GM12878 (cell line): ENCODE measurements around the gene PCP4L1. TPM values are rescaled to one million over a fixed set of nuclear protein-coding genes. Genes with fewer than 3 reads are reported as not detected.

Source experiments
- ATAC-seq: fragments of 200-7000 bp; cut with Tn5 transposase; 3 replicates; pipeline ENCODE4 v1.9.1; 2020; ENCODE audit warnings: mild to moderate bottlenecking, moderate library complexity
- BruUV-seq: library from RNA; stranded (reverse); fragments of 400-500 nt; replicated peaks from 2 replicates; lab custom pipeline; 2021; lab: Mats Ljungman, UMichigan
- CTCF ChIA-PET: fragments of 300-600 bp; sonication (Branson Sonifier 250); formaldehyde crosslinking; extraction: SDS; loops from one replicate; lab custom pipeline; 2021; ENCODE audit warnings: inconsistent platforms; lab: Yijun Ruan, JAX
- POLR2A ChIA-PET: fragments of 350-600 bp; formaldehyde crosslinking; extraction: SDS; loops from one replicate; lab custom pipeline; 2021; ENCODE audit warnings: inconsistent platforms; lab: Charles Lee
- RAD21 ChIA-PET: fragments of 300-600 bp; sonication (Branson Sonifier 250); formaldehyde crosslinking; loops from one replicate; lab custom pipeline; 2023; ENCODE audit warnings: antibody characterized with exemption; ENCODE audit not compliant: unreplicated experiment; lab: Charles Lee
- SMC1A ChIA-PET: fragments of 300-600 bp; sonication (Branson Sonifier 250); formaldehyde crosslinking; loops from one replicate; lab custom pipeline; 2023; ENCODE audit not compliant: unreplicated experiment, uncharacterized antibody; lab: Charles Lee
- DNase-seq: peaks from one replicate; pipeline ENCODE4 v3.0.0-alpha.2; 2011; ENCODE audit warnings: low read depth, low spot score
- FAIRE-seq: peaks from 3 replicates; lab custom pipeline; 2011; peaks lifted over from hg19 to GRCh38; lab: Jason Lieb, UNC
- H2AFZ ChIP-seq: 2 replicates; pipeline ENCODE4 v1.6.0; 2011; ENCODE audit warnings: low read depth, low read length, control low read depth; ENCODE audit not compliant: control insufficient read depth
- H3K27ac ChIP-seq: 2 replicates; pipeline ENCODE4 v1.5.1; 2011; ENCODE audit warnings: control low read depth; ENCODE audit not compliant: control insufficient read depth, insufficient read depth
- H3K27me3 ChIP-seq, 2 experiments: replicated peaks in 1 of 2; 2 replicates each; pipeline versions ENCODE4 v1.6.0 to v1.6.1; 2011; ENCODE audit warnings: low read length in 1 of 2; ENCODE audit not compliant: control insufficient read depth in 2 of 2, insufficient read depth in 2 of 2
- H3K36me3 ChIP-seq, 2 experiments: 2 replicates each; pipeline ENCODE4 v1.5.1; 2011; ENCODE audit warnings: low read length in 1 of 2; ENCODE audit not compliant: control insufficient read depth in 2 of 2, insufficient read depth in 2 of 2
- H3K4me1 ChIP-seq: 2 replicates; pipeline ENCODE4 v1.6.1; 2011; ENCODE audit warnings: mild to moderate bottlenecking, low read length, moderate library complexity, mixed read lengths; ENCODE audit not compliant: control insufficient read depth, insufficient read depth
- H3K4me2 ChIP-seq: 2 replicates; pipeline ENCODE4 v1.6.0; 2011; ENCODE audit warnings: control low read depth; ENCODE audit not compliant: control insufficient read depth, insufficient read depth
- H3K4me3 ChIP-seq: fragments of 200-600 bp; sonication (generic); 2 replicates; pipeline ENCODE4 v1.5.1; 2016
- H3K79me2 ChIP-seq: 2 replicates; pipeline ENCODE4 v1.6.0; 2011; ENCODE audit warnings: low read length; ENCODE audit not compliant: control insufficient read depth, insufficient read depth
- H3K9ac ChIP-seq: 2 replicates; pipeline ENCODE4 v1.8.0; 2011; ENCODE audit warnings: low read length, control low read depth, mixed read lengths; ENCODE audit not compliant: control insufficient read depth, insufficient read depth
- H3K9me3 ChIP-seq: replicated peaks from 3 replicates; pipeline ENCODE4 v1.5.1; 2011; ENCODE audit warnings: mild to moderate bottlenecking, low read length; ENCODE audit not compliant: control insufficient read depth, insufficient read depth
- H4K20me1 ChIP-seq: 2 replicates; pipeline ENCODE4 v1.6.0; 2011; ENCODE audit not compliant: control insufficient read depth, insufficient read depth
- BHLHE40 ChIP-seq, 2 experiments: fragments of 450-650 bp in 1 of 2; IDR thresholded peaks; 2 replicates each; pipeline ENCODE4 v1.6.1; 2011 to 2017; ENCODE audit warnings: low read depth in 2 of 2, borderline replicate concordance in 1 of 2, improper control_type of control experiment in 1 of 2, low read length in 1 of 2, mild to moderate bottlenecking in 1 of 2
- MEF2A ChIP-seq: IDR thresholded peaks from 2 replicates; pipeline ENCODE4 v1.6.1; 2011; ENCODE audit warnings: low read depth, mild to moderate bottlenecking, low read length, moderate library complexity; ENCODE audit not compliant: insufficient read depth
- MTA3 ChIP-seq: IDR thresholded peaks from 2 replicates; pipeline ENCODE4 v1.6.1; 2012; ENCODE audit warnings: low read length, inconsistent platforms, borderline replicate concordance
- NFXL1 ChIP-seq: fragments of 450-650 bp; IDR thresholded peaks from 2 replicates; pipeline ENCODE4 v1.6.1; 2017; ENCODE audit warnings: antibody characterized with exemption, mild to moderate bottlenecking, borderline replicate concordance
- NR2C1 ChIP-seq: fragments of 450-650 bp; IDR thresholded peaks from 2 replicates; pipeline ENCODE4 v1.6.1; 2017; ENCODE audit warnings: antibody characterized with exemption, mild to moderate bottlenecking, moderate library complexity
- RAD21 ChIP-seq: IDR thresholded peaks from 2 replicates; pipeline ENCODE4 v1.6.1; 2011; ENCODE audit warnings: mild to moderate bottlenecking, low read depth, low read length, moderate library complexity; ENCODE audit not compliant: insufficient read depth
- SUZ12 ChIP-seq: fragments of 200-600 bp; sonication (generic); IDR thresholded peaks from one replicate; pipeline ENCODE4 v1.6.1; 2018; ENCODE audit warnings: antibody characterized with exemption, mild to moderate bottlenecking; ENCODE audit not compliant: unreplicated experiment
- TCF12 ChIP-seq: IDR thresholded peaks from 2 replicates; pipeline ENCODE4 v1.6.1; 2011; ENCODE audit warnings: low read depth, mild to moderate bottlenecking, low read length
- ZBED1 ChIP-seq: IDR thresholded peaks from 2 replicates; pipeline ENCODE4 v1.6.1; 2016; ENCODE audit warnings: borderline replicate concordance
- WGBS: methylation state at CpG from one replicate; pipeline ENCODE4 v1.1.6; 2016; ENCODE audit warnings: low lambda C conversion rate; ENCODE audit not compliant: insufficient replicate concordance, insufficient coverage; ENCODE audit errors: missing lambda C conversion rate; 5-methylcytosine and 5-hydroxymethylcytosine counted together
- in situ Hi-C: fragments of 300-500 bp; cut with MboI; formaldehyde crosslinking; loops from 9 replicates; pipeline ENCODE4 v1.14.3; 2018; ENCODE audit warnings: mixed read lengths
- intact Hi-C: fragments of 100-400 bp; cut with micrococcal nuclease; formaldehyde crosslinking; loops from one replicate; pipeline ENCODE4 v1.14.2; 2022; ENCODE audit not compliant: unreplicated experiment
- polyA plus RNA-seq, 11 experiments: library from polyadenylated mRNA; depleted of rRNA in 4 of 11; unstranded in 6 of 11; stranded (reverse) in 5 of 11; fragments of >200 nt; fragmentation: Nextera tagmentation in 4 of 11; fragmentation: Illumina TruSeq in 1 of 11; extraction: Ambion mirVana in 4 of 11; extraction: Trizol in 1 of 11; gene quantifications; 1 replicate in 1 of 11; 2 replicates in 10 of 11; pipeline versions ENCODE4 v1.2.1 to v1.2.3, GENCODE V29; 2011 to 2016; ENCODE audit warnings: inconsistent platforms in 2 of 11, missing spikeins in 2 of 11, low read depth in 1 of 11
- total RNA-seq, 4 experiments: library from RNA; depleted of rRNA in 3 of 4; stranded (reverse); fragments of >200 nt in 3 of 4; fragmentation: Illumina TruSeq in 1 of 4; extraction: Trizol in 1 of 4; gene quantifications; 2 replicates each; pipeline versions ENCODE4 v1.2.1 to v1.2.3, GENCODE V29; 2013 to 2021
- TF ChIP-seq, protein P1 (sequence below): fragments of 150-350 bp; IDR thresholded peaks from 2 replicates; pipeline ENCODE4 v1.6.1; 2014; ENCODE audit warnings: mild to moderate bottlenecking, low read depth, low read length
- TF ChIP-seq, protein P2 (sequence below): IDR thresholded peaks from 2 replicates; pipeline ENCODE4 v1.6.1; 2012; ENCODE audit warnings: mild to moderate bottlenecking, low read depth, low read length

PCP4L1 gene
- total and polyA plus RNA-seq, 10 of the 15 experiments (the other 5 are each of a cell fraction or from before 2014, with no cell fraction given) = 1.0 to 5.2 (median 2.8) TPM

DNA sequence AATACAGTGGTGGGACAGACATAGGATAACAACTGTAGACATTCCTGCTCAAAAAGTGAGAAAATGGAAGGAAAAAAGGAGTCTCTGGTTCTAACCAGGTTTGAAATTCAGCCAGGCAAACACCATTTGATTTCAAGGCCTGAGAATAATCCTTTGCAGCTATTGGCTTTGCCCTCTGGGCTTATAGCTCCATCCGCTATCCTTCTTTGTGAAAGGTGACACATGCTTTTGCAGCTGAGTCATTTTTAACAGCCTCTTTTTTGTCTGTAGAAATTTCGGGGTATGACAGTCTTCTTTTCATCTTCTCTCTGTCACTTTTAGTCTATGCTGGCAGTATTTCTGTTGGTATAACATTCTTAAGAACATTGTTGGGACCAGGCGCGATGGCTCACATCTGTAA lies 71.8 kb downstream of the PCP4L1 start:
- Histone ChIP-seq H3K4me3 (no peak overlapping the region), H4K20me1 (no peaks in the 10 kb centered on the region), H2AFZ (no peak overlapping the region), H3K36me3 (peaks cover 0 to 23% of the 10 kb centered on the region in 2 experiments; a peak in 3 of 4 replicates), H3K9ac (no peak overlapping the region), H3K27ac (no peak overlapping the region), H3K4me1 (no peaks in the 10 kb centered on the region), H3K79me2 (no peaks in the 10 kb centered on the region), H3K27me3 (no peaks in the 10 kb centered on the region), H3K4me2 (no peak overlapping the region), H3K9me3 (no peaks in the 10 kb centered on the region)
- 88% methylated on average over 4 of the region's 4 CpGs for WGBS
- TSS peak; percentile 23 for BruUV-seq
- FAIRE-seq (no peak), ATAC-seq (no peak), DNase-seq (no peak)
- CTCF ChIA-PET = no interaction called here
- POLR2A ChIA-PET = no interaction called here
- intact Hi-C loops (no loop called here), in situ Hi-C loops (no loop called here)
- TF ChIP-seq, protein P1, sequence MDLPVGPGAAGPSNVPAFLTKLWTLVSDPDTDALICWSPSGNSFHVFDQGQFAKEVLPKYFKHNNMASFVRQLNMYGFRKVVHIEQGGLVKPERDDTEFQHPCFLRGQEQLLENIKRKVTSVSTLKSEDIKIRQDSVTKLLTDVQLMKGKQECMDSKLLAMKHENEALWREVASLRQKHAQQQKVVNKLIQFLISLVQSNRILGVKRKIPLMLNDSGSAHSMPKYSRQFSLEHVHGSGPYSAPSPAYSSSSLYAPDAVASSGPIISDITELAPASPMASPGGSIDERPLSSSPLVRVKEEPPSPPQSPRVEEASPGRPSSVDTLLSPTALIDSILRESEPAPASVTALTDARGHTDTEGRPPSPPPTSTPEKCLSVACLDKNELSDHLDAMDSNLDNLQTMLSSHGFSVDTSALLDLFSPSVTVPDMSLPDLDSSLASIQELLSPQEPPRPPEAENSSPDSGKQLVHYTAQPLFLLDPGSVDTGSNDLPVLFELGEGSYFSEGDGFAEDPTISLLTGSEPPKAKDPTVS = no peak
- no peak for TF ChIP-seq SUZ12
- TF ChIP-seq ZBED1 = no peak
- TF ChIP-seq NFXL1 = no peak
- no peak for TF ChIP-seq RAD21
- no peak for TF ChIP-seq MTA3
- TF ChIP-seq TCF12 = no peak
- TF ChIP-seq MEF2A = no peak
- no peak for TF ChIP-seq NR2C1
- no peak for TF ChIP-seq BHLHE40 (IDR thresholded peaks at IDR 0.05; ENCODE audit: borderline replicate concordance in 1 of 2, low read depth in 2 of 2, low read length in 1 of 2)
- TF ChIP-seq, protein P2, sequence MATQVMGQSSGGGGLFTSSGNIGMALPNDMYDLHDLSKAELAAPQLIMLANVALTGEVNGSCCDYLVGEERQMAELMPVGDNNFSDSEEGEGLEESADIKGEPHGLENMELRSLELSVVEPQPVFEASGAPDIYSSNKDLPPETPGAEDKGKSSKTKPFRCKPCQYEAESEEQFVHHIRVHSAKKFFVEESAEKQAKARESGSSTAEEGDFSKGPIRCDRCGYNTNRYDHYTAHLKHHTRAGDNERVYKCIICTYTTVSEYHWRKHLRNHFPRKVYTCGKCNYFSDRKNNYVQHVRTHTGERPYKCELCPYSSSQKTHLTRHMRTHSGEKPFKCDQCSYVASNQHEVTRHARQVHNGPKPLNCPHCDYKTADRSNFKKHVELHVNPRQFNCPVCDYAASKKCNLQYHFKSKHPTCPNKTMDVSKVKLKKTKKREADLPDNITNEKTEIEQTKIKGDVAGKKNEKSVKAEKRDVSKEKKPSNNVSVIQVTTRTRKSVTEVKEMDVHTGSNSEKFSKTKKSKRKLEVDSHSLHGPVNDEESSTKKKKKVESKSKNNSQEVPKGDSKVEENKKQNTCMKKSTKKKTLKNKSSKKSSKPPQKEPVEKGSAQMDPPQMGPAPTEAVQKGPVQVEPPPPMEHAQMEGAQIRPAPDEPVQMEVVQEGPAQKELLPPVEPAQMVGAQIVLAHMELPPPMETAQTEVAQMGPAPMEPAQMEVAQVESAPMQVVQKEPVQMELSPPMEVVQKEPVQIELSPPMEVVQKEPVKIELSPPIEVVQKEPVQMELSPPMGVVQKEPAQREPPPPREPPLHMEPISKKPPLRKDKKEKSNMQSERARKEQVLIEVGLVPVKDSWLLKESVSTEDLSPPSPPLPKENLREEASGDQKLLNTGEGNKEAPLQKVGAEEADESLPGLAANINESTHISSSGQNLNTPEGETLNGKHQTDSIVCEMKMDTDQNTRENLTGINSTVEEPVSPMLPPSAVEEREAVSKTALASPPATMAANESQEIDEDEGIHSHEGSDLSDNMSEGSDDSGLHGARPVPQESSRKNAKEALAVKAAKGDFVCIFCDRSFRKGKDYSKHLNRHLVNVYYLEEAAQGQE = no peak
- SMC1A ChIA-PET = no interaction called here
- RAD21 ChIA-PET = no interaction called here
